H1 (cell line): ENCODE measurements around the gene DTL. TPM values are rescaled to one million over a fixed set of nuclear protein-coding genes. Genes with fewer than 3 reads are reported as not detected.

Experiments
- CTCF ChIA-PET: fragments of 300-600 bp; sonication (Branson Sonifier 250); formaldehyde crosslinking; loops from one replicate; lab custom pipeline; 2021; ENCODE audit not compliant: partially characterized antibody; lab: Charles Lee
- POLR2A ChIA-PET: fragments of 300-600 bp; sonication (Branson Sonifier 250); formaldehyde crosslinking; loops from one replicate; lab custom pipeline; 2021; ENCODE audit warnings: inconsistent platforms; ENCODE audit not compliant: partially characterized antibody; lab: Charles Lee
- DNase-seq, 2 experiments: peaks; one replicate each; pipeline versions ENCODE4 v3.0.0 to v3.0.0-alpha.2; 2010 to 2022; ENCODE audit warnings: low spot score in 2 of 2, low read depth in 1 of 2, mixed read lengths in 1 of 2
- FAIRE-seq: peaks from 2 replicates; lab custom pipeline; 2011; peaks lifted over from hg19 to GRCh38; lab: Jason Lieb, UNC
- H2AFZ ChIP-seq: 2 replicates; pipeline ENCODE4 v1.8.1; 2012; ENCODE audit warnings: low read length, inconsistent platforms
- H2AK5ac ChIP-seq: 2 replicates; pipeline ENCODE4 v1.6.1; 2013; ENCODE audit warnings: low read depth, low read length
- H2BK120ac ChIP-seq: replicated peaks from 2 replicates; pipeline ENCODE3; 2013; ENCODE audit warnings: low read depth, low read length, inconsistent platforms
- H2BK12ac ChIP-seq: 2 replicates; pipeline ENCODE4 v1.6.1; 2013; ENCODE audit warnings: low read depth, low read length
- H2BK15ac ChIP-seq: 2 replicates; pipeline ENCODE4 v1.6.1; 2013; ENCODE audit warnings: low read length
- H2BK20ac ChIP-seq: 2 replicates; pipeline ENCODE4 v1.6.1; 2013; ENCODE audit warnings: low read length
- H2BK5ac ChIP-seq: 2 replicates; pipeline ENCODE4 v1.6.1; 2013; ENCODE audit warnings: low read depth, low read length
- H3K14ac ChIP-seq: 2 replicates; pipeline ENCODE4 v1.6.1; 2013; ENCODE audit warnings: inconsistent platforms; ENCODE audit not compliant: insufficient read length
- H3K18ac ChIP-seq: 2 replicates; pipeline ENCODE4 v1.6.1; 2013; ENCODE audit warnings: low read length; ENCODE audit errors: extremely low read depth
- H3K23ac ChIP-seq: 2 replicates; pipeline ENCODE4 v1.6.1; 2013; ENCODE audit warnings: inconsistent platforms; ENCODE audit not compliant: insufficient read length
- H3K23me2 ChIP-seq: 2 replicates; pipeline ENCODE4 v1.6.1; 2013; ENCODE audit warnings: low read depth, low read length
- H3K27ac ChIP-seq: 2 replicates; pipeline ENCODE4 v1.6.1; 2011; ENCODE audit warnings: low read depth, low read length, inconsistent platforms
- H3K27me3 ChIP-seq, 4 experiments: replicated peaks in 1 of 4; 1 replicate in 1 of 4; 2 replicates in 3 of 4; pipeline versions ENCODE4 v1.6.1 to v1.8.1; 2011 to 2013; ENCODE audit warnings: low read length in 3 of 4, mild to moderate bottlenecking in 3 of 4, inconsistent platforms in 2 of 4, mixed read lengths in 2 of 4, moderate library complexity in 1 of 4; ENCODE audit not compliant: control insufficient read depth in 3 of 4, insufficient read depth in 3 of 4; ENCODE audit errors: extremely low read depth in 1 of 4
- H3K36me3 ChIP-seq, 4 experiments: 2 replicates each; pipeline versions ENCODE4 v1.6.1 to v1.8.1; 2011 to 2013; ENCODE audit warnings: mild to moderate bottlenecking in 4 of 4, low read length in 3 of 4, moderate library complexity in 2 of 4, control low read depth in 1 of 4, inconsistent platforms in 1 of 4; ENCODE audit not compliant: insufficient read depth in 4 of 4, control insufficient read depth in 2 of 4
- H3K4ac ChIP-seq: replicated peaks from 2 replicates; pipeline ENCODE3; 2013; ENCODE audit warnings: low read length, low read depth, mixed read lengths, inconsistent platforms; ENCODE audit not compliant: insufficient read length
- H3K4me1 ChIP-seq, 4 experiments: replicated peaks in 1 of 4; 1 replicate in 1 of 4; 2 replicates in 3 of 4; pipeline versions ENCODE4 v1.6.1 to v1.8.1; 2011 to 2013; ENCODE audit warnings: low read length in 3 of 4, inconsistent platforms in 2 of 4, mixed read lengths in 1 of 4; ENCODE audit not compliant: insufficient read depth in 4 of 4, control insufficient read depth in 3 of 4
- H3K4me2 ChIP-seq, 2 experiments: 2 replicates each; pipeline versions ENCODE4 v1.6.1 to v1.8.1; 2011 to 2013; ENCODE audit warnings: low read depth in 2 of 2, low read length in 2 of 2, control low read depth in 1 of 2, inconsistent platforms in 1 of 2, mild to moderate bottlenecking in 1 of 2; ENCODE audit not compliant: insufficient read depth in 1 of 2
- H3K4me3 ChIP-seq, 4 experiments: fragments of 200-600, 300-600 bp in 1 of 4; sonication (generic), shearing (Covaris generic), sonication (Bioruptor Twin) in 1 of 4; 2 replicates each; pipeline versions ENCODE4 v1.5.1 to v1.8.1; 2011 to 2016; ENCODE audit warnings: low read length in 4 of 4, low read depth in 3 of 4, control low read depth in 2 of 4, inconsistent platforms in 2 of 4, mild to moderate bottlenecking in 2 of 4, mixed read lengths in 1 of 4, moderate library complexity in 1 of 4; ENCODE audit not compliant: insufficient read depth in 2 of 4; ENCODE audit errors: extremely low read depth in 1 of 4
- H3K56ac ChIP-seq: replicated peaks from 2 replicates; pipeline ENCODE3; 2013; ENCODE audit warnings: low read depth, mild to moderate bottlenecking, mixed read lengths, low read length, inconsistent platforms; ENCODE audit not compliant: insufficient read length
- H3K79me1 ChIP-seq: 2 replicates; pipeline ENCODE4 v1.6.1; 2013; ENCODE audit warnings: low read depth, low read length, control low read depth
- H3K79me2 ChIP-seq, 2 experiments: 2 replicates each; pipeline versions ENCODE4 v1.6.1 to v1.8.1; 2012 to 2013; ENCODE audit warnings: low read length in 2 of 2, mild to moderate bottlenecking in 2 of 2, inconsistent platforms in 1 of 2; ENCODE audit not compliant: insufficient read depth in 2 of 2, control insufficient read depth in 1 of 2
- H3K9ac ChIP-seq, 4 experiments: replicated peaks in 1 of 4; 1 replicate in 1 of 4; 2 replicates in 3 of 4; pipeline versions ENCODE4 v1.6.1 to v1.8.1; 2011 to 2013; ENCODE audit warnings: low read depth in 3 of 4, low read length in 3 of 4, control low read depth in 2 of 4, mild to moderate bottlenecking in 2 of 4, moderate library complexity in 2 of 4, inconsistent platforms in 1 of 4; ENCODE audit errors: extremely low read depth in 1 of 4
- H3K9me3 ChIP-seq, 2 experiments: 2 replicates each; pipeline versions ENCODE4 v1.6.1 to v1.8.1; 2012 to 2013; ENCODE audit warnings: mild to moderate bottlenecking in 2 of 2, moderate library complexity in 2 of 2, control low read depth in 1 of 2, inconsistent platforms in 1 of 2, low read depth in 1 of 2, low read length in 1 of 2, mixed read lengths in 1 of 2; ENCODE audit not compliant: insufficient read depth in 2 of 2
- H4K20me1 ChIP-seq, 2 experiments: replicated peaks in 1 of 2; 2 replicates each; pipeline versions ENCODE3 to v1.8.1; 2011 to 2013; ENCODE audit warnings: inconsistent platforms in 2 of 2, low read length in 2 of 2, mild to moderate bottlenecking in 1 of 2; ENCODE audit not compliant: insufficient read depth in 2 of 2, control insufficient read depth in 1 of 2
- H4K5ac ChIP-seq: 2 replicates; pipeline ENCODE4 v1.6.1; 2013; ENCODE audit warnings: low read length, low read depth, mixed read lengths, inconsistent platforms; ENCODE audit not compliant: insufficient read length
- H4K8ac ChIP-seq: 2 replicates; pipeline ENCODE4 v1.8.0; 2013; ENCODE audit warnings: mild to moderate bottlenecking, moderate library complexity, low read length, inconsistent platforms; ENCODE audit not compliant: insufficient read depth; ENCODE audit errors: extremely low read depth
- H4K91ac ChIP-seq: replicated peaks from 2 replicates; pipeline ENCODE3; 2013; ENCODE audit warnings: low read length, mixed read lengths, inconsistent platforms; ENCODE audit not compliant: insufficient read length
- KDM1A ChIP-seq: fragments of 200-600, 300-600 bp; sonication (generic); IDR thresholded peaks from 2 replicates; pipeline ENCODE4 v1.7.1; 2016; ENCODE audit warnings: mild to moderate bottlenecking, low read length, borderline replicate concordance
- SIN3A ChIP-seq, 2 experiments: IDR thresholded peaks in 1 of 2; conservative IDR thresholded peaks in 1 of 2; 2 replicates each; pipeline ENCODE4 v1.6.1; 2011 to 2012; ENCODE audit warnings: low read length in 2 of 2, improper control_type of control experiment in 1 of 2, low read depth in 1 of 2, mild to moderate bottlenecking in 1 of 2
- SIX5 ChIP-seq: IDR thresholded peaks from 2 replicates; pipeline ENCODE4 v1.6.1; 2011; ENCODE audit warnings: mild to moderate bottlenecking, low read depth, low read length
- SP2 ChIP-seq: IDR thresholded peaks from 2 replicates; pipeline ENCODE4 v1.6.1; 2012; ENCODE audit warnings: mild to moderate bottlenecking, low read length, inconsistent platforms
- USF2 ChIP-seq: IDR thresholded peaks from 2 replicates; pipeline ENCODE4 v1.6.1; 2011; ENCODE audit warnings: low read length, improper control_type of control experiment
- WGBS, 2 experiments: shearing (Covaris generic) in 1 of 2; methylation state at CpG; one replicate each; pipeline versions ENCODE4 v1.1.6 to v1.1.7; 2013 to 2015; ENCODE audit warnings: low lambda C conversion rate in 2 of 2, mixed read lengths in 2 of 2, inconsistent platforms in 1 of 2, low coverage in 1 of 2, missing lambda C conversion rate in 1 of 2; ENCODE audit not compliant: insufficient replicate concordance in 2 of 2, insufficient coverage in 1 of 2, insufficient read length in 1 of 2; ENCODE audit errors: extremely low coverage in 1 of 2, missing lambda C conversion rate in 1 of 2; 5-methylcytosine and 5-hydroxymethylcytosine counted together
- polyA plus RNA-seq, 7 experiments: library from polyadenylated mRNA; depleted of rRNA in 3 of 7; stranded (reverse) in 5 of 7; unstranded in 2 of 7; fragments of >200 nt in 5 of 7; fragments of 200-250 nt in 2 of 7; gene quantifications; 1 replicate in 5 of 7; 2 replicates in 1 of 7; 4 replicates in 1 of 7; pipeline versions ENCODE4 v1.2.1 to v1.2.3, GENCODE V29; 2011 to 2013; ENCODE audit warnings: missing spikeins in 2 of 7, mixed read lengths in 2 of 7
- total RNA-seq: library from RNA; stranded (reverse); fragmentation: NEBNext Ultra II Directional; extraction: Animal tissue kit (Norgen Biotek cat#: 25700); gene quantifications from 2 replicates; pipeline ENCODE4 v1.2.1, GENCODE V29; 2021

DTL gene
- total and polyA plus RNA-seq, 2 of the 8 experiments (the other 6 are each of a cell fraction or from before 2014, with no cell fraction given) = 36.0 to 46.9 TPM

DNA sequence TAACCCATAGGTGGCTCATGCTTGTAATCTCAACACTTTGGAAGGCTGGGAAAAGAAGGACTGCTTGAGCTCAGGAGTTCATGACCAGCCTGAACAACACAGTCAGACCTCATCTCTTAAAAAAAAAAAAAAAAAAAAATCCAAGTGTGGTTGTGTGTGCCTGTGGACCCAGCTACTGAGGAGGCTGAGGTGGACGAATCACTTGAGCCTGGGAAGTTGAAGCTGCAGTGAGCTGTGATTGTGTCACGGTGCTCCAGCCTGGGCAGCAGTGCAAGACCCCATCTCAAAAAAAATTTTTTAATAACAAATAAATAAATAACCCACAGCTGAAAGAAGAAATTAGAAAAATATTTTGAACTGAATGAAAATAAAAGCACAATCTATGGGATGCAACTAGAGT lies 14.0 kb upstream of the DTL start:
- DNase-seq = no peak

More for the DNA sequence above, 14.0 kb upstream of the DTL start:
- no peak for TF ChIP-seq SIX5
- TF ChIP-seq SIN3A (conservative IDR thresholded peaks at IDR 0.05 in 1 of 2, IDR thresholded peaks at IDR 0.05 in 1 of 2; ENCODE audit: low read depth in 1 of 2, low read length in 2 of 2) = no peak
- peak; percentile 11; the same call in 1 of the 2 replicates for TF ChIP-seq KDM1A
- TF ChIP-seq SP2 = no peak
- no peak for TF ChIP-seq USF2
- H3K79me2 ChIP-seq = peaks cover 0 to 42% of the 10 kb centered on the region in 2 experiments; a peak in 2 of 4 replicates
- FAIRE-seq = no peak
- 95% methylated on average over 2 of the region's 2 CpGs; no CpG with 5 or more reads in 1 of the 2 experiments for WGBS, 2 experiments
- H3K9me3 ChIP-seq = peaks cover 5 to 8% of the 10 kb centered on the region in 2 experiments; a peak in 3 of 4 replicates
- no peak overlapping the region for H3K4me3 ChIP-seq
- H4K5ac ChIP-seq = no peak overlapping the region
- H2BK120ac ChIP-seq = no peak overlapping the region
- no peak overlapping the region for H2AK5ac ChIP-seq
- ChIA-PET POLR2A (interaction anchor here (1.8 kb wide), 1 partner anchor 14 kb away, joined by 6 read pairs; the partner anchor contains the start of genes DTL and INTS7), CTCF (interaction anchor here (0.8 to 2.2 kb wide), 4 partner anchors 9 to 323 kb away, joined by 3 to 9 read pairs (median 6); partner anchors contain the start of genes DTL and INTS7)
- no peak overlapping the region for H2BK12ac ChIP-seq
- no peak overlapping the region for H3K4me2 ChIP-seq
- H2BK5ac ChIP-seq = no peak overlapping the region
- H2AFZ ChIP-seq = no peak overlapping the region
- H3K23ac ChIP-seq = no peak overlapping the region
- H3K14ac ChIP-seq = no peak overlapping the region
- no peak overlapping the region for H3K27ac ChIP-seq
- H3K36me3 ChIP-seq = peaks cover 0 to 12% (median 4%) of the 10 kb centered on the region in 4 experiments; a peak in 6 of 8 replicates
- no peak overlapping the region for H4K8ac ChIP-seq
- H3K18ac ChIP-seq = no peak overlapping the region
- H3K79me1 ChIP-seq = no peaks in the 10 kb centered on the region
- H2BK20ac ChIP-seq = no peak overlapping the region
- no peak overlapping the region for H3K56ac ChIP-seq
- no peak overlapping the region for H3K4ac ChIP-seq
- no peak overlapping the region for H3K9ac ChIP-seq
- no peak overlapping the region for H2BK15ac ChIP-seq
- H3K23me2 ChIP-seq = no peaks in the 10 kb centered on the region
- no peak overlapping the region for H4K91ac ChIP-seq
- no peaks in the 10 kb centered on the region for H4K20me1 ChIP-seq
- H3K4me1 ChIP-seq = no peaks in the 10 kb centered on the region
- H3K27me3 ChIP-seq = no peaks in the 10 kb centered on the region
